Measurements from ENCODE around the gene CYSRT1. TPM values are rescaled to one million over a fixed set of nuclear protein-coding genes. Genes with fewer than 3 reads are reported as not detected.
A peak's percentile ranks its signal among the peaks of the same experiment; 100 is the strongest.
"Not testable (repeated sequence)": the region's sequence is repeated elsewhere in the genome, so short reads cannot be mapped to it uniquely, and the experiment has no call there.

Gene CYSRT1
- polyA plus RNA-seq, 1 donor: 71.7 TPM

DNA sequence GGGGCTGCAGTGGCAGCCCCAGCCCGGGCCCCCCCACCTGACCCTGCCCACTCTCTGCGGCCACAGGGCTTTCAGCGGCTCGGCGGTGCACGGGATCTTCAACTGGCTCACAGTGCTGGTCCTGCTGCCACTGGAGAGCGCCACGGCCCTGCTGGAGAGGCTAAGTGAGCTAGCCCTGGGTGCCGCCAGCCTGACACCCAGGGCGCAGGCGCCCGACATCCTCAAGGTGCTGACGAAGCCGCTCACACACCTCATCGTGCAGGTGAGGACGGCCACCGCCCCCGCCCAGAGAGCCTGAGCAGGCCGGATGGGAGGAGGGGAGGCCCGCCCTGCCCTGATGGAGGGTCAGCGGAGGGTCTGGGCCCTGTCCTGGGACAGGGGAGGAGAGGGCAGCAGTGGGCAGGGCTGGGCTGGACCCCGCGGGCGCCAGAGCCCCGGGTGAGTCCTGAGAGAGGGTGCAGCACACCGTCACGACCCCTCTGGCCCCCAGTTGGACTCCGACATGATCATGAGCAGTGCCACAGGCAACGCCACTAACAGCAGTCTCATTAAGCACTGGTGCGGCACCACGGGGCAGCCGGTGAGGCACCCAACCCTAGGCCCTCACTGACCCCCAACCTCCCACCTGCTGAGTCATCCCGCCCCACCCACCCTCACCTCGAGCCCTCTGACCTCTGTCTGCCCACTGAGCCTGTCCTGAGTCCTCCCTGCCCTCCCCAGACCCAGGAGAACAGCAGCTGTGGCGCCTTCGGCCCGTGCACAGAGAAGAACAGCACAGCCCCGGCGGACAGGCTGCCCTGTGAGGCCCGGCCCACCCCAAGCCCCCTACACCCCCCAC lies 8.4 kb downstream of the CYSRT1 start:
- H3K4me3 ChIP-seq (ENCODE audit: low read length): peak overlapping the region; percentile 43
- peaks cover 28% of the 10 kb centered on the region for H3K9me3 ChIP-seq (ENCODE audit: control insufficient read depth, low read depth, low read length)
- WGBS (ENCODE audit: insufficient coverage, low lambda C conversion rate): no CpG with 5 or more reads among the region's 40 CpGs
- no peaks in the 10 kb centered on the region for H3K27me3 ChIP-seq (ENCODE audit: control insufficient read depth, insufficient read depth, low read length)
- H3K4me1 ChIP-seq (ENCODE audit: control insufficient read depth, insufficient read depth, low read length): peaks cover 72% of the 10 kb centered on the region
- DNase-seq: peak in 1 of 2 donors; percentile 41
- H3K36me3 ChIP-seq (ENCODE audit: control insufficient read depth, insufficient read depth, low read length): peaks cover 18% of the 10 kb centered on the region
- peak overlapping the region; percentile 40 for H3K27ac ChIP-seq (ENCODE audit: low read length)

DNA sequence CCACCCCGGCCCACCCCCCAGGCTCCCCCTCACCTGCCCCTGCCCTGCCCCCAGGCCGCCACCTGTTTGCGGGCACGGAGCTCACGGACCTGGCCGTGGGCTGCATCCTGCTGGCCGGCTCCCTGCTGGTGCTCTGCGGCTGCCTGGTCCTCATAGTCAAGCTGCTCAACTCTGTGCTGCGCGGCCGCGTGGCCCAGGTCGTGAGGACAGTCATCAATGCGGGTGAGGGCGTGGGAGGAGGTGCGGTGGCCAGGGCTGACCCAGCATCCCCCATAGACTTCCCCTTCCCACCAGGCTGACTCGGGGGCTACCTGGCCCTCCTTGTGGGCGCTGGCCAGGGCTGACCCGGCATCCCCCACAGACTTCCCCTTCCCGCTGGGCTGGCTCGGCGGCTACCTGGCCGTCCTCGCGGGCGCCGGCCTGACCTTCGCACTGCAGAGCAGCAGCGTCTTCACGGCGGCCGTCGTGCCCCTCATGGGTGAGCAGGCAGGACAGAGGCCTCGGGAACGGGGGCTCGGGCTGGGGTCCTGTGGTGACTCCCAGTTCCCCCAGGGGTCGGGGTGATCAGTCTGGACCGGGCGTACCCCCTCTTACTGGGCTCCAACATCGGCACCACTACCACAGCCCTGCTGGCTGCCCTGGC lies 9.2 kb downstream of the CYSRT1 start:
- Histone ChIP-seq H3K27ac (ENCODE audit: low read length) (peak overlapping the region; percentile 95), H3K36me3 (ENCODE audit: control insufficient read depth, insufficient read depth, low read length) (peaks cover 18% of the 10 kb centered on the region), H3K4me3 (ENCODE audit: low read length) (peak overlapping the region; percentile 80), H3K4me1 (ENCODE audit: control insufficient read depth, insufficient read depth, low read length) (peaks cover 72% of the 10 kb centered on the region), H3K9me3 (ENCODE audit: control insufficient read depth, low read depth, low read length) (peaks cover 24% of the 10 kb centered on the region), H3K27me3 (ENCODE audit: control insufficient read depth, insufficient read depth, low read length) (no peaks in the 10 kb centered on the region)
- no CpG with 5 or more reads among the region's 40 CpGs for WGBS (ENCODE audit: insufficient coverage, low lambda C conversion rate)
- peak in 1 of 2 donors; percentile 48 for DNase-seq

DNA sequence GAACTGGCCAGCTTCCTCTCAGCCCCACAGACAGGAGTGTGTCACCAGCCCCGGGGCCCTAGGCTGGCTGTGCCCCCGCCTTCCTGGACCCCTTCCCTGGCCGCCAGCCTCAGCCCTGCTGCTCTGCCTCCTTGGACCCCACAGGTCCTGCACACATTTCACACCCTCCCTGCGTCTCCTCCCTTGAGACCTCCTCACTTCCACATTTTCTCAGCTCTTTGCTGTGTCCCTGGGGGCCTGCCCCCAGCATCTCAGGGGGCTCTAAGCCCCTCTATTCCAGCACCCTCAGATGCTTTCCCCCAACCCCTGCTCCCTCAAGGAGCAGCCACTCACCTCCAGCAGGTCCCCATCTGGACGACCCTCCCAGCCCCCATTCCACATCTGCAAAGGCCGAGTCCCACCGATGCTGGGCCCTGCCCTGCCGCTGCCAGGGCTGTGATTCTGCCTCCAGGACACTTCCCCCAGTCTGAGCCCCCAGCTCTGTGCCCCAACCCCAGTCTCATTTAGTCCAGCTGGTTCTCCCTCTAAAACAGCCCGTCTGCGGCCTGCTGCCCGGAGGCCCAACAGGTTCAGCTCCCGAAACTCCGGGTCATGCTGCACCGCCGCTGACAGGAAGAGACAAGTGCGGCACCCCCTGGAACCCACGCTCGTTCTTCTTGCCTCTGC lies 9.9 kb downstream of the CYSRT1 start:
- peaks cover 71% of the 10 kb centered on the region for H3K4me1 ChIP-seq (ENCODE audit: control insufficient read depth, insufficient read depth, low read length)
- WGBS (ENCODE audit: insufficient coverage, low lambda C conversion rate): no CpG with 5 or more reads among the region's 18 CpGs
- DNase-seq: peak in 1 of 2 donors; percentile 28
- peaks cover 18% of the 10 kb centered on the region for H3K36me3 ChIP-seq (ENCODE audit: control insufficient read depth, insufficient read depth, low read length)
- peak overlapping the region; percentile 95 for H3K27ac ChIP-seq (ENCODE audit: low read length)
- H3K9me3 ChIP-seq (ENCODE audit: control insufficient read depth, low read depth, low read length): peaks cover 24% of the 10 kb centered on the region
- H3K4me3 ChIP-seq (ENCODE audit: low read length): peak overlapping the region; percentile 80
- no peaks in the 10 kb centered on the region for H3K27me3 ChIP-seq (ENCODE audit: control insufficient read depth, insufficient read depth, low read length)

DNA sequence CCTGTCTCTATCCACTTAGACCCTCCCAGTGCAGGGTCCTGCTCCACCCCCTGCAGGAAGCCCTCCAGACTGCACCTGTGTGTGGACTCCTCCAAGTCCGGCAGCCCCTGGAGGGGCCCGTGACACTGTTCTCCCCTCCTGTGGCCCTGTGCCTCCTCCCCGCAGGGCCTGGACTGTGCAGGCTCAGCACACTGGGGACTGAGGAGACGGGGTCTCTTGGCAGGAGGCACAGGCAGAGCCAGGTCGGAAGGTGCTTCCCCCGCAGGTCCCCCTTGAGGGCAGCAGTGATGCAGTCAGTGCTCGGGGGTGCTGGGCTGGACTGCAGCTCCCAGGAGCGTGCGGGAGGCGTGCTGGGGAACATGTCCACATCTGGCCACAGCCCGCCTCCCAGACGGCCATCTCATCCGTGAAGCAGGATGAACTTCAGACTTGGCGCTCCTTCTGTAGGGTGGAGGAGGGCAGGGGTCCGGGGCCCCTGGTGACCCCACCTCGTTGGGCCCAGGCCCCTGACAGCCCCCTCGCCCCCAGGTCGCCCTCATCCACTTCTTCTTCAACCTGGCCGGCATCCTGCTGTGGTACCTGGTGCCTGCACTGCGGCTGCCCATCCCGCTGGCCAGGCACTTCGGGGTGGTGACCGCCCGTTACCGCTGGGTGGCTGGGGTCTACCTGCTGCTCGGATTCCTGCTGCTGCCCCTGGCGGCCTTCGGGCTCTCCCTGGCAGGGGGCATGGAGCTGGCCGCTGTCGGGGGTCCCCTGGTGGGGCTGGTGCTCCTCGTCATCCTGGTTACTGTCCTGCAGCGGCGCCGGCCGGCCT lies 10.7 kb downstream of the CYSRT1 start:
- peak overlapping the region; percentile 80 for H3K4me3 ChIP-seq (ENCODE audit: low read length)
- DNase-seq: peak in 1 of 2 donors; percentile 68
- H3K36me3 ChIP-seq (ENCODE audit: control insufficient read depth, insufficient read depth, low read length): peaks cover 18% of the 10 kb centered on the region
- H3K27me3 ChIP-seq (ENCODE audit: control insufficient read depth, insufficient read depth, low read length): no peaks in the 10 kb centered on the region
- peak overlapping the region; percentile 95 for H3K27ac ChIP-seq (ENCODE audit: low read length)
- peaks cover 63% of the 10 kb centered on the region for H3K4me1 ChIP-seq (ENCODE audit: control insufficient read depth, insufficient read depth, low read length)
- WGBS (ENCODE audit: insufficient coverage, low lambda C conversion rate): no CpG with 5 or more reads among the region's 35 CpGs
- peaks cover 24% of the 10 kb centered on the region for H3K9me3 ChIP-seq (ENCODE audit: control insufficient read depth, low read depth, low read length)

DNA sequence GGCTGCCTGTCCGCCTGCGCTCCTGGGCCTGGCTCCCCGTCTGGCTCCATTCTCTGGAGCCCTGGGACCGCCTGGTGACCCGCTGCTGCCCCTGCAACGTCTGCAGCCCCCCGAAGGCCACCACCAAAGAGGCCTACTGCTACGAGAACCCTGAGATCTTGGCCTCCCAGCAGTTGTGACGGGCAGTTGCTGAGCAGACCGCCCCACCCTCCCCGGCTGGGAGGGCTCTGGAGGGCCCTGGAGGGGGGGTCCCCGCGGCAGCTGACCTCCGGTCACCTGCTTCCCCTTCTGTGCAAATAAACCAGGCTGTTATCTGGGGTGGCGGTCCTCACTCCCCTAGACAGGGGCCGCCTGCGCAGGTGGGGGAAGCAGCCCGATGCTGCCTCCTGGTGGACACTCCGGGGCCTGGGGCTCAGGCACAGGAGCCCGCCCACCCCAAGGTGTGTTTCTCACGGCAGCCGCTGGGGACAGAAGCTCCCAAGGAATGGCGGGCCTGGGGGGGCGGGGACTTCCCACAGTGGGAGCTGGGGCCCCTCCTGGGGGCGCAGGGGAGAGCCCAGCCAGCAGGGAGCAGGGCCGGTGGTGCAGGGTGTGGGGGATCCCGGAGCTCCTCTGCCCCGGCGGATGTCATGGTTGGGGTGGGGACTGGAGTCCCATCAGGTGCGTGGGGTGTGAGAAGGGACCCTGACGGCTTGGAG lies 11.4 kb downstream of the CYSRT1 start:
- Histone ChIP-seq H3K9me3 (ENCODE audit: control insufficient read depth, low read depth, low read length) (peaks cover 24% of the 10 kb centered on the region), H3K4me3 (ENCODE audit: low read length) (peak overlapping the region; percentile 80), H3K36me3 (ENCODE audit: control insufficient read depth, insufficient read depth, low read length) (peaks cover 18% of the 10 kb centered on the region), H3K27me3 (ENCODE audit: control insufficient read depth, insufficient read depth, low read length) (no peaks in the 10 kb centered on the region), H3K4me1 (ENCODE audit: control insufficient read depth, insufficient read depth, low read length) (peaks cover 56% of the 10 kb centered on the region), H3K27ac (ENCODE audit: low read length) (peak overlapping the region; percentile 95)
- no CpG with 5 or more reads among the region's 31 CpGs for WGBS (ENCODE audit: insufficient coverage, low lambda C conversion rate)
- DNase-seq: peak; percentile 97 to 98

DNA sequence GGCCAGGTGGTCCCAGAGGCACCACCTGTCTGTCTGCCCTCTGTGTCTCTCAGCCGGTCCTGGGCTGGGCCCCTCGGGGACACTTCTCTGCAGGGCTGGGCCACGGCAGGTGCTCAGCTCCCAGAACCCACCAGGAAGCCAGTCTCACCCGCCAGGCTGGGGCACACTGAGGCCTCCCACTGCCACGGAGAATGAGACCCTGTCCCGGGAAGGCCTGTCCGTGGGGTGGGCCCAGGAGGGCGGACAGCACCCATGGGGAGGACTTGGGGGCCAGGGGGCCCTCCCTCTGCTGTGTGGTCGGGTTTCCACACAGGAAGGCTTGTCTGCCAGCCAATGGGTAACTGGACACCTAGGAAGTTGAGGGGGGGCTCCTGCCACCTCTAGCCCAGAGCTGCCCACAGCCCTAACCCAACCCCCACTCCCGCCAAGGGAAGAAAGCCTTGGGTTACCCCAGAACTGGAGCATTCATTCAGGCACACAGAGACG lies 12.0 kb downstream of the CYSRT1 start:
- Histone ChIP-seq H3K9me3 (ENCODE audit: control insufficient read depth, low read depth, low read length) (peaks cover 24% of the 10 kb centered on the region), H3K4me1 (ENCODE audit: control insufficient read depth, insufficient read depth, low read length) (peaks cover 50% of the 10 kb centered on the region), H3K27ac (ENCODE audit: low read length) (peak overlapping the region; percentile 95), H3K4me3 (ENCODE audit: low read length) (peak overlapping the region; percentile 60), H3K36me3 (ENCODE audit: control insufficient read depth, insufficient read depth, low read length) (peaks cover 15% of the 10 kb centered on the region), H3K27me3 (ENCODE audit: control insufficient read depth, insufficient read depth, low read length) (no peaks in the 10 kb centered on the region)
- no peak for DNase-seq
- WGBS (ENCODE audit: insufficient coverage, low lambda C conversion rate): no CpG with 5 or more reads among the region's 11 CpGs

DNA sequence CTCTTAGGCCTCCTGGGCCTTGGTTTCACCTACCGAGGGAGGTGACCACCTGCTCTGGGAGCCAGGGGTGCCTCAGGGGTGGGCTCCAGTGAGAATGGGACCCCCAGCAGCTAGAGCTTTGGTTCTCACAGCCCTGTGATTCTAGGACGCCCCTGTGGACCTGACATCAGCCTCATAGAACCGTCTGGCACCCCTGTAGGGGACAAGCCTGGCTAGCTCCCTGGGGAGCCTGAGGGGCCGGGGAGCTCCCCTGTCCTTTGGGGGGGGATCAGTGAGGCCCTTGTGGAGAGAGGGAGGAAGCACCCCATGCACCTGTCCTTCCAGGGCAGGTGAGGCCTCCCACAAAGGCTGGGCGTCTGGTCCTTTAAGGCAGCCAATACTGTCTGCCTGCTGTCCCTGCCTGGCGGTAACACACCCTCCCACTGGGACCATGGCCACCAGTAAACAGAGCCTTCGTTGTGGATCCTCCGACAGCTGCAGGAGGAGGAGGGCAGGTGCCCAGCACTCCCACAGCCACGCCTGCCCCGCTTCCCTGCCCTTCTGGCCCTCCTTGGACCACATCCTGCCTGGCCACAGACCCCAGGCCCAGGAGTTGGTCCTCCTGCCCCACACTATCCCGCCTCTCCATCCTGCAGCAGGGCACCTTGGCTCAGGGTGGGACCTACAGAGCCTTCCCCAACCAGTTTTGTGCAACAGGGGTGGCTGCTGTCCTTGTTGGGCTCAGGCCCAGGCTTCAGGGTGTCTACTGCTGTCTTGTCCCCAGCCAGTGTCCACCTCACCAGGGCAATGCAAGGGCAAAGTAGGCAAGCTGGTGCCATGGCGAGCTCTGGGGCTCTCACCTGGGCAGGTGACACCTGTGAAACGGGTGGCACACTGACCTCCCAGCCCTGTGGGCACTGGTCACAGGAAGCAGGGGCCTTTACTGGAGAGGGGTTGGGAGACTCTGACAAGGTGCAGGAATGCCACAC lies 13.1 kb downstream of the CYSRT1 start:
- no CpG with 5 or more reads among the region's 13 CpGs for WGBS (ENCODE audit: insufficient coverage, low lambda C conversion rate)
- Histone ChIP-seq H3K4me1 (ENCODE audit: control insufficient read depth, insufficient read depth, low read length) (peaks cover 47% of the 10 kb centered on the region), H3K27me3 (ENCODE audit: control insufficient read depth, insufficient read depth, low read length) (no peaks in the 10 kb centered on the region), H3K9me3 (ENCODE audit: control insufficient read depth, low read depth, low read length) (peaks cover 15% of the 10 kb centered on the region), H3K4me3 (ENCODE audit: low read length) (peak overlapping the region; percentile 60), H3K27ac (ENCODE audit: low read length) (peak overlapping the region; percentile 95), H3K36me3 (ENCODE audit: control insufficient read depth, insufficient read depth, low read length) (peaks cover 16% of the 10 kb centered on the region)
- DNase-seq: peak; percentile 72 to 79

DNA sequence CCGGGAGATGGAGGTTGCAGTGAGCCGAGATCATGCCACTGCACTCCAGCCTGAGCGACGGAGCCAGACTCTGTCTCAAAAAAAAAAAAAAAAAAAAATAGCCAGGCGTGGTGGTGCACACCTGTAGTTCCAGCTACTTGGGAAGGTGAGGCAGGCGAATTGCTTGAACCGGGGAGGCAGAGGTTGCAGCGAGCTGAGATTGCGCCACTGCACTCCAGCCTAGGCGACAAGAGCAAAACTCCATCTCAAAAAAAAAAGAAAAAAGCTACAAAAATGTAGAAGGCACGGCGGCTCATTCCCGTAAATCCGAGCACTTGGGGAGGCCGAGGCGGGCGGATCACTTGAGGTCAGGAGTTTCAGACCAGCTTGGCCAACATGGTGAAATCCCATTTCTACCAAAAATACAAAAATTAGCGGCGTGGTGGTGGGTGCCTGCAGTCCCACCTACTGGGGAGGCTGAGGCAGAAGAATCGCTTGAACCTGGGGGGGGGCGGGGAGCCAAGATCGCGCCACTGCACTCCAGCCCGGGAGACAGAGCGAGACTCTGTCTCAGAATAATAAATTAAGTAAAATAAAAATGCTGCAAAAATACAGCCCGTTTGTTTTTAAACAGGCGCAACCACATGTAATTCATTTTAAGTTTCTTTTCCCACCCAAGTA lies 14.7 kb downstream of the CYSRT1 start:
- Histone ChIP-seq H3K4me3 (ENCODE audit: low read length) (peak overlapping the region; percentile 67), H3K36me3 (ENCODE audit: control insufficient read depth, insufficient read depth, low read length) (peaks cover 24% of the 10 kb centered on the region), H3K4me1 (ENCODE audit: control insufficient read depth, insufficient read depth, low read length) (peaks cover 61% of the 10 kb centered on the region), H3K27ac (ENCODE audit: low read length) (peak overlapping the region; percentile 96)
- H3K27me3 ChIP-seq (ENCODE audit: control insufficient read depth, insufficient read depth, low read length); DNase-seq; H3K9me3 ChIP-seq (ENCODE audit: control insufficient read depth, low read depth, low read length): not testable (repeated sequence)
- no CpG with 5 or more reads among the region's 27 CpGs for WGBS (ENCODE audit: insufficient coverage, low lambda C conversion rate)
